Muscle of leg (tissue), 11 donors: Measurements from ENCODE around the gene ANKRD39. TPM values are rescaled to one million over a fixed set of nuclear protein-coding genes. Genes with fewer than 3 reads are reported as not detected.

ENCODE experiments used
- DNase-seq: peaks from one replicate; pipeline ENCODE4 v3.0.0; 2013
- H3K27ac ChIP-seq: one replicate; pipeline ENCODE4 v1.5.1; 2013; ENCODE audit warnings: mild to moderate bottlenecking, low read length, control low read depth
- H3K27me3 ChIP-seq: one replicate; pipeline ENCODE4 v1.6.1; 2013; ENCODE audit warnings: low read length; ENCODE audit not compliant: control insufficient read depth, insufficient read depth
- H3K36me3 ChIP-seq: one replicate; pipeline ENCODE4 v1.6.1; 2013; ENCODE audit warnings: low read length; ENCODE audit not compliant: control insufficient read depth, insufficient read depth
- H3K4me1 ChIP-seq: one replicate; pipeline ENCODE4 v1.6.1; 2013; ENCODE audit warnings: low read length; ENCODE audit not compliant: control insufficient read depth, insufficient read depth
- H3K4me3 ChIP-seq: one replicate; pipeline ENCODE4 v1.5.1; 2013; ENCODE audit warnings: low read length, control low read depth
- H3K9me3 ChIP-seq: replicated peaks from 2 replicates; pipeline ENCODE4 v1.6.1; 2013; ENCODE audit warnings: low read depth, low read length; ENCODE audit not compliant: control insufficient read depth
- WGBS: methylation state at CpG from one replicate; pipeline ENCODE4 v1.1.5; 2013; ENCODE audit warnings: missing lambda C conversion rate; ENCODE audit not compliant: insufficient coverage; 5-methylcytosine and 5-hydroxymethylcytosine counted together
- polyA plus RNA-seq, 8 donors: library from polyadenylated mRNA; unstranded; fragments of 120-200 nt; gene quantifications; one replicate each; pipeline versions ENCODE4 v1.2.1 to v1.2.3, GENCODE V29; 2013; ENCODE audit warnings: inconsistent platforms in 1 of 8, low replicate concordance in 1 of 8; ENCODE audit not compliant: insufficient read length in 8 of 8, insufficient read depth in 1 of 8
- total RNA-seq: library from RNA; stranded (reverse); fragments of 120-200 nt; gene quantifications from one replicate; pipeline ENCODE4 v1.2.4, GENCODE V29; 2013

ANKRD39 gene
- total and polyA plus RNA-seq, 9 donors = 5.9 to 7.7 (median 7.0) TPM

DNA sequence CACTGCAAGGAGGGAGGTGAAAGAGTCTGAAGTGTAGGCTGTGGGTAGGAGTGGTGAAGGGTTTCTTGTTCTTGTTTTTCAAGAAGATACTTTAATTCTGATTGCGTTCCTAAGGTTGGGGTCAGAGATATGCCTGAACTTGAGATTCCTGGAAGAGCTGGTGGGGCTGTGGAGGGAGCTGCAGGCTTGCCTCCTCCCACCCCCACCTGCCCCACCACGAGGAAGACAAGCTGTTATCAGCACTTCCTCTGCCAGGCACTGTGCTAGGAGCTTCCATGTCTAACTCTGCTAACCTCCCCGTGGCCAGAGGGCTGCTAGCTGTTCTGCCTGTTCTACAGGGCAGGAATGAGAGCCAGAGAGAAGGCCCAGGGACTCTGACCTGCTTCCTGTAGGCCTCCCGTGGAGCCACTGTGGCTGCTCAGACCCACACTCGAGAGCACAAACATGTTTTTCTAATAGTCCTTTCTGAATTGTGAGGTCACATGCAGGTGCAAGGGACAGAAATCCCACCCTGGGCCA, 27.7 kb downstream of the ANKRD39 start:
- Histone ChIP-seq H3K27me3 (no peaks in the 10 kb centered on the region), H3K4me1 (peaks cover 20% of the 10 kb centered on the region), H3K36me3 (peaks cover 72% of the 10 kb centered on the region), H3K4me3 (no peak overlapping the region), H3K9me3 (no peaks in the 10 kb centered on the region), H3K27ac (no peak overlapping the region)
- DNase-seq = no peak
- 67% methylated on average over 1 of the region's 5 CpGs for WGBS

DNA sequence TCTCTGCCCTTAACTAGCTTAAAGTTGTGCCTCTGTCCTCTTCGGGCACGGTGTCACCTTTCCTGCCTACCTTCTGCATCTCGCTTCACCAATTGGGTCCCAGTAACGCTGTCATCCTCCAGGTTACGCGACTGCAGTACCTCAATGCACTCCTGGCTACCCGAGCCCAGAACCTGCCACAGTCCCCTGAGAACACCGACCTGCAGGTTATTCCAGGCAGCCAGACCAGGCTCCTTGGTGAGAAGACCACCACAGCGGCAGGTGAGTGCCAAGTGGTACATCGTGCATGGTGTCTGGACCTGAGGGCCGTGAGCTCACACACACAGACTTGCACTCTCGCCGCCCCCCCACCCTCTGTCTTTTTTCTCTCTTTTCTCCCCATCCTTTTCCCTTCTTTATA, 28.9 kb downstream of the ANKRD39 start:
- no peak for DNase-seq
- 95% methylated on average over 9 of the region's 13 CpGs for WGBS
- peaks cover 80% of the 10 kb centered on the region for H3K36me3 ChIP-seq

GRCh38 chr2:96828436-96828835, 29.4 kb downstream of the ANKRD39 start:
- 94% methylated on average over 14 of the region's 14 CpGs for WGBS

More for the DNA sequence above, 28.9 kb downstream of the ANKRD39 start:
- Histone ChIP-seq H3K4me3 (no peak overlapping the region), H3K27me3 (no peaks in the 10 kb centered on the region), H3K9me3 (no peaks in the 10 kb centered on the region), H3K27ac (no peak overlapping the region), H3K4me1 (peaks cover 20% of the 10 kb centered on the region)

GRCh38 chr2:96826546-96827278, 31.1 kb downstream of the ANKRD39 start:
- no peak for DNase-seq

More at GRCh38 chr2:96828436-96828835, 29.4 kb downstream of the ANKRD39 start:
- DNase-seq = no peak
- Histone ChIP-seq H3K36me3 (peaks cover 82% of the 10 kb centered on the region), H3K4me3 (no peak overlapping the region), H3K27me3 (no peaks in the 10 kb centered on the region), H3K27ac (no peak overlapping the region), H3K4me1 (peaks cover 22% of the 10 kb centered on the region), H3K9me3 (no peaks in the 10 kb centered on the region)

DNA sequence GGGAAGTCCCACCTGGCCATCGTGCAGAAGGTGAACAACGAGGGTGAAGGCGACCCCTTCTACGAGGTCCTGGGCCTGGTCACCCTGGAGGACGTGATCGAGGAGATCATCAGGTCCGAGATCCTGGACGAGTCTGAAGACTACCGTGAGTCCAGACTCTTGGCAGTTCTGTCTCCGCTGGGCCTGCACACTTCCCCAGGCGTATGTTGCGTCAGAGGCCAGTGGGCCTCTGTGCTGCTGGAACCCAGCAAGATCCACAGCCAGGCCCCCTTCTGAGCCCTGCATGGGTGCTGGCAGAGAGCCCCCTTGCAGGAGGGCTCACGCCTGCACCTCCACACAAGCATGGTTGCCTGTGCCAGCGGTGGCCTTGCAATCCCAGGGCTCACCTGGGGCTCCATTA, 32.8 kb downstream of the ANKRD39 start:
- H3K4me1 ChIP-seq = peaks cover 16% of the 10 kb centered on the region
- no peak for DNase-seq
- H3K27ac ChIP-seq = no peak overlapping the region
- no peaks in the 10 kb centered on the region for H3K27me3 ChIP-seq
- WGBS = 89% methylated on average over 14 of the region's 14 CpGs
- H3K36me3 ChIP-seq = peaks cover 65% of the 10 kb centered on the region
- H3K9me3 ChIP-seq = no peaks in the 10 kb centered on the region
- no peak overlapping the region for H3K4me3 ChIP-seq

More at GRCh38 chr2:96826546-96827278, 31.1 kb downstream of the ANKRD39 start:
- no peaks in the 10 kb centered on the region for H3K9me3 ChIP-seq
- no peak overlapping the region for H3K4me3 ChIP-seq
- 90% methylated on average over 15 of the region's 22 CpGs for WGBS
- H3K4me1 ChIP-seq = peaks cover 13% of the 10 kb centered on the region
- H3K36me3 ChIP-seq = peaks cover 75% of the 10 kb centered on the region
- H3K27me3 ChIP-seq = no peaks in the 10 kb centered on the region
- no peak overlapping the region for H3K27ac ChIP-seq

DNA sequence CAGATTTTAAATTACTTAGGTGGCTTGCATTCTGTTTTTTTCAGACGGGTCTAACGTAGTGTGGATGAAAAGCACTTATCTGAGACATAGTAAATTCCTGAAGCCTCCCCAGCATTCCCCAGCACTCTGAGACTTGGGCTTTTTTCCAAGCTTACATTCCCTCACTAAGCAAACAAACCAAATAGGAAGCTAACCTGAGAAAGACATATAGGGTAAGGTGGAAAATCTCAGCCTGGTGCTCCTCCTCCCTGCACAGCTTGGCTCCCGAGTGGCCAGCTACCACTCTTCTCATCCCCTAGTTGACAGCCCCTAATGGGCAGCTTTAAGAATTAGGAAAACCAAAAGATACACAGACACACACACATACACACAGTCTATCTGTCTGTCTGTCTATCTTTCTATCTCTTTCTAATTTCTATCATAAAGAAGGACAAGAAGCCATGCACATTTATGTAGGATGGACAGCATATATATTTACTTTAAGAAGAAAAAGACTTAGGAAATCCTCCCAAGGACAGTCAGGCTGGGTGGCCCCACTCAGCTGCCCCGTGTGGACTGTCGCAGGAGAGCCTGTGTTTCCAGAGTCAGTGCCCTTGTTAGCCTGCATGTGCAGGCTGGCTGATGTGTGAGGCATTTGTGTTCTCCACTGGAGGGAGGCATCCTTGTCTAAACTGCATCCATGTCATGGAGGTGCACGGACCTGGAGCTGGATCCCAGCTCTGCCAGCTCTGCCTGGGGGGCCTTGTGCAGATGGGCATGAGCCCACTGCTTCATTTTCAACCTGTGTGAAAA, 33.5 kb downstream of the ANKRD39 start:
- peaks cover 17% of the 10 kb centered on the region for H3K4me1 ChIP-seq
- no peak overlapping the region for H3K27ac ChIP-seq
- 49% methylated on average over 3 of the region's 6 CpGs for WGBS
- no peak overlapping the region for H3K4me3 ChIP-seq
- no peaks in the 10 kb centered on the region for H3K9me3 ChIP-seq
- no peak for DNase-seq
- H3K27me3 ChIP-seq = no peaks in the 10 kb centered on the region
- H3K36me3 ChIP-seq = peaks cover 66% of the 10 kb centered on the region

- peak; percentile 78 for DNase-seq
- peak overlapping the region; percentile 13 for H3K27ac ChIP-seq
- no peaks in the 10 kb centered on the region for H3K27me3 ChIP-seq
- H3K4me3 ChIP-seq = no peak overlapping the region
- peaks cover 64% of the 10 kb centered on the region for H3K36me3 ChIP-seq
- peaks cover 27% of the 10 kb centered on the region for H3K4me1 ChIP-seq
- 37% methylated on average over 8 of the region's 11 CpGs for WGBS
- no peaks in the 10 kb centered on the region for H3K9me3 ChIP-seq
Measured at GRCh38 chr2:96823198-96823597, 34.6 kb downstream of the ANKRD39 start.

DNA sequence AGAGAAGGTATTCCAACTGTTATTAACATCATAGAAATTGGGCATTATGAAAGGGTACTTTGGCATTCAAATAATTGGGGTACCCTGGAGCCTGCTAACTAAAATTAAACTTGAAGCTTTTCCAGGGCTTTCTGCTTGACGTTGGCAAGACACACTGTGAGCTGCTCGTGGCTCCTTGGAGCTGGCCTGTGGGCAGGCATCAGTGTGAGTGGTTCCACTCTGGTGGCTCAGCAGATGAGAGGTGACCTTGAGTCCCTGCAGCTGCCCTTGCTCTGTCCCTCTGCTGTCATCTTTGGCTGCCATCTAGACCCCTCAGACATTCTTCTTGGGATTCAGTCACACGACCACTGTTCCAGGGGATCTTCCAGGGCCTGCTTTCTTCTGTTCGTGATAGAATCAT, 35.0 kb downstream of the ANKRD39 start:
- peaks cover 60% of the 10 kb centered on the region for H3K36me3 ChIP-seq
- H3K27ac ChIP-seq = no peak overlapping the region
- DNase-seq = no peak
- no peak overlapping the region for H3K4me3 ChIP-seq
- WGBS = 52% methylated on average over 2 of the region's 4 CpGs
- H3K27me3 ChIP-seq = no peaks in the 10 kb centered on the region
- no peaks in the 10 kb centered on the region for H3K9me3 ChIP-seq
- peaks cover 31% of the 10 kb centered on the region for H3K4me1 ChIP-seq

DNA sequence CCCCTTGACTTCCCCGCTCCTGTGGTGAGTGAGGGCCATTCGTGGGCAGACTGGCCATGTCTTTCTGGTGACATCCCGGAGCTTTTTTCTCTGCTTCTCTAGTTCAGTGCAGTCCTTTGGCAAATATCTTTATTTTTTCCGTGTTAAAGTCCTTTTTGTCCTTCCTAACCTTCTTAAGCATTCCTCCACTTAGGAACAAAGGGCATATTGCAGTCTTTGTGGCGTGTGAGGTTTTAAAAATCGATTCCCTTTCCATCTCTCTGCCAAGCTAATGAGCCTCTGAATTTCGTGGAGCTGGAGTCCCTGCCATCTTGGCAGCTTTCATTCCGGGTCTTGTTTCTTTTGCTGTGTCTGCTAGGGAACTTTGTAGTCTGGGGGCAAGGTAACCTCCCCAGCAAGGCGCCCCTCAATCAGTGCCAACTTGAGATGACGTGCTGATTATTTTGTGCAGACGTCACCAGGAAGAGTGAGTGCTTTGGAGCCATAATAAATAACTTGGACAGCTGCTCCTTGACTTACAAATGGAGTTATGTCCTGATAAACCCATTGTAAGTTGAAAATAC, 36.6 kb downstream of the ANKRD39 start:
- H3K4me1 ChIP-seq = peaks cover 38% of the 10 kb centered on the region
- no peaks in the 10 kb centered on the region for H3K9me3 ChIP-seq
- 61% methylated on average over 6 of the region's 11 CpGs for WGBS
- H3K36me3 ChIP-seq = peaks cover 49% of the 10 kb centered on the region
- no peak for DNase-seq
- H3K27ac ChIP-seq = no peak overlapping the region
- H3K27me3 ChIP-seq = no peaks in the 10 kb centered on the region
- no peak overlapping the region for H3K4me3 ChIP-seq
